Measurements from ENCODE around the gene WNK3. TPM values are rescaled to one million over a fixed set of nuclear protein-coding genes. Genes with fewer than 3 reads are reported as not detected.

The WNK3 gene
- total and polyA plus RNA-seq, 10 of the 15 experiments (the other 5 are each of a cell fraction or from before 2014, with no cell fraction given): 0.02 to 0.15 (median 0.03) TPM; not detected in 1

- no peaks in the 10 kb centered on the region for H3K9me3 ChIP-seq (replicated peaks; ENCODE audit: control insufficient read depth, insufficient read depth, low read length)
- TF ChIP-seq ASH2L (IDR thresholded peaks at IDR 0.05; ENCODE audit: borderline replicate concordance, low read depth): no peak
- TF ChIP-seq ATF3 (IDR thresholded peaks at IDR 0.05; ENCODE audit: borderline replicate concordance, extremely low read depth, low read depth, low read length): no peak
- no peak for TF ChIP-seq RAD21 (IDR thresholded peaks at IDR 0.05; ENCODE audit: insufficient read depth, low read depth, low read length)
- TF ChIP-seq IRF3 (IDR thresholded peaks at IDR 0.05): no peak
- no peak for TF ChIP-seq POLR2AphosphoS5 (IDR thresholded peaks at IDR 0.05; ENCODE audit: low read length)
- no peak for TF ChIP-seq SMAD1 (IDR thresholded peaks at IDR 0.05; ENCODE audit: low read depth, partially characterized antibody)
- no peak for TF ChIP-seq CEBPZ (IDR thresholded peaks at IDR 0.05; ENCODE audit: low read depth, low read length)
- no peak for TF ChIP-seq TCF3 (IDR thresholded peaks at IDR 0.05; ENCODE audit: borderline replicate concordance, insufficient read depth, low read depth, low read length)
- no peak overlapping the region for H3K4me2 ChIP-seq (ENCODE audit: control insufficient read depth, insufficient read depth)
- H3K27me3 ChIP-seq (replicated peaks in 1 of 2; ENCODE audit: control insufficient read depth in 2 of 2, insufficient read depth in 2 of 2, low read length in 1 of 2): no peaks in the 10 kb centered on the region
- BruUV-seq (replicated peaks): no TSS peak
- 18% methylated on average over 1 of the region's 1 CpG for WGBS (ENCODE audit: insufficient coverage, insufficient replicate concordance, low lambda C conversion rate, missing lambda C conversion rate)
- no peak for FAIRE-seq
- ChIA-PET RAD21 (ENCODE audit: unreplicated experiment) (no interaction called here), SMC1A (ENCODE audit: uncharacterized antibody, unreplicated experiment) (no interaction called here), CTCF (no interaction called here), POLR2A (no interaction called here)
- in situ Hi-C loops (cut with MboI): no loop called here
- no peak for DNase-seq (ENCODE audit: low read depth, low spot score)
- H3K36me3 ChIP-seq (ENCODE audit: control insufficient read depth in 2 of 2, insufficient read depth in 2 of 2, low read length in 1 of 2): no peaks in the 10 kb centered on the region
- ATAC-seq: no peak
- H4K20me1 ChIP-seq (ENCODE audit: control insufficient read depth, insufficient read depth): no peaks in the 10 kb centered on the region
- H3K4me1 ChIP-seq (ENCODE audit: control insufficient read depth, insufficient read depth, low read length): no peaks in the 10 kb centered on the region
- H2AFZ ChIP-seq (ENCODE audit: control insufficient read depth, low read depth, low read length): no peak overlapping the region
- H3K79me2 ChIP-seq (ENCODE audit: control insufficient read depth, insufficient read depth, low read length): no peaks in the 10 kb centered on the region
- no peak overlapping the region for H3K27ac ChIP-seq (ENCODE audit: control insufficient read depth, insufficient read depth)
- intact Hi-C loops (cut with micrococcal nuclease; ENCODE audit: unreplicated experiment): no loop called here
- no peak overlapping the region for H3K4me3 ChIP-seq
- H3K9ac ChIP-seq (ENCODE audit: control insufficient read depth, insufficient read depth, low read length): no peak overlapping the region
These were observed 77.4 kb downstream of the WNK3 start for GRCh38 chrX:54280466-54280865.

Measured in GM12878 (cell line).